Pancreas (tissue), 10 donors: ENCODE data around the gene PCDHGA1. TPM values are rescaled to one million over a fixed set of nuclear protein-coding genes. Genes with fewer than 3 reads are reported as not detected.

Source experiments
- ATAC-seq, 4 donors: fragments of 200-7000 bp; cut with Tn5 transposase; one replicate each; pipeline versions ENCODE4 v1.8.0 to v1.9.1; 2020; ENCODE audit warnings: mild to moderate bottlenecking in 4 of 4, moderate library complexity in 4 of 4
- DNase-seq, 6 donors: peaks; one replicate each; pipeline ENCODE4 v3.0.0-alpha.2; 2020
- FAIRE-seq: peaks from 2 replicates; lab custom pipeline; 2012; peaks lifted over from hg19 to GRCh38; lab: Jason Lieb, UNC
- H3K27ac ChIP-seq, 4 donors: fragments of 200-600 bp; sonication (generic); 1 replicate in 3 of 4; 2 replicates in 1 of 4; pipeline versions ENCODE4 v1.5.0 to v1.8.0; 2020
- H3K27me3 ChIP-seq, 4 donors: fragments of 200-600 bp; one replicate each; pipeline ENCODE4 v1.8.0; 2021
- H3K36me3 ChIP-seq, 3 donors: fragments of 200-600 bp; sonication (generic) in 1 of 3; one replicate each; pipeline versions ENCODE4 v1.5.0 to v1.8.0; 2020 to 2021
- H3K4me1 ChIP-seq, 3 donors: fragments of 200-600 bp; one replicate each; pipeline ENCODE4 v1.8.0; 2021
- H3K4me3 ChIP-seq, 4 donors: fragments of 200-600 bp; sonication (generic) in 2 of 4; one replicate each; pipeline versions ENCODE4 v1.5.0 to v1.8.0; 2020 to 2021
- H3K9me3 ChIP-seq, 4 donors: fragments of 200-600 bp; one replicate each; pipeline ENCODE4 v1.8.0; 2021
- CTCF ChIP-seq, 4 donors: fragments of 200-600 bp; sonication (generic) in 3 of 4; IDR thresholded peaks; one replicate each; pipeline versions ENCODE4 v1.5.0 to v1.8.0; 2021; ENCODE audit warnings: antibody characterized with exemption in 4 of 4
- WGBS, 2 donors: extraction: QIAGEN DNeasy Blood & Tissue Kit; methylation state at CpG; one replicate each; pipeline ENCODE4 v1.1.7; 2013; 5-methylcytosine and 5-hydroxymethylcytosine counted together
- intact Hi-C, 3 donors: fragments of 100-400 bp; cut with DNase I; formaldehyde crosslinking; loops; one replicate each; pipeline versions ENCODE4 v1.11.1 to v1.14.2; 2022
- polyA plus RNA-seq, 2 donors: library from polyadenylated mRNA; stranded (reverse); fragments of 200-250 nt; gene quantifications; one replicate each; pipeline ENCODE4 v1.2.3, GENCODE V29; 2013
- total RNA-seq, 6 donors: library from RNA; stranded (reverse); fragmentation: NEBNext Ultra II Directional in 4 of 6; extraction: Animal tissue kit (Norgen Biotek cat#: 25700) in 4 of 6; gene quantifications; one replicate each; pipeline versions ENCODE4 v1.2.1 to v1.2.4, GENCODE V29; 2021 to 2023
- donor health status: healthy with polysubstance abuse.
- donor health status: DM: no; HTN: no; CAD: no; lungs with moderate emphysema.
- donor health status: DM: no; HTN: no; CAD: no.
- donor health status: control.
- donor health status: control.
- donor health status: Bipolar disorder and iron deficiency.
- donor health status: DM: yes; HTN: yes; CAD: no.
- donor health status: DM: no; HTN: no; CAD: no.
- donor health status: DM: no; HTN: no; CAD: no.
- donor health status: DM: yes; HTN: yes; CAD: no.

Gene PCDHGA1
- total and polyA plus RNA-seq, 8 donors: 0.19 to 0.67 (median 0.32) TPM

- no peaks in the 10 kb centered on the region for H3K27me3 ChIP-seq
- H3K9me3 ChIP-seq: no peaks in the 10 kb centered on the region
- peaks cover 0 to 5% (median 0%) of the 10 kb centered on the region in 3 donors for H3K36me3 ChIP-seq
- DNase-seq (no peak), ATAC-seq (no peak), FAIRE-seq (no peak)
- H3K4me3 ChIP-seq: no peak overlapping the region
- no peak overlapping the region for H3K27ac ChIP-seq
- peaks cover 15 to 39% (median 25%) of the 10 kb centered on the region in 3 donors for H3K4me1 ChIP-seq
- no peak for TF ChIP-seq CTCF (IDR thresholded peaks at IDR 0.05)
- intact Hi-C loops: loop anchor here in 1 of 3 donors (10.0 kb wide), 1 partner anchor 109 kb away; the partner anchor contains the start of genes PCDHGA10 and PCDHGB7
- 89 to 90% methylated on average over 8 of the region's 8 CpGs for WGBS, 2 donors
Observed at GRCh38 chr5:141523991-141524390, 193.7 kb downstream of the PCDHGA1 start.

GRCh38 chr5:141524604-141525597 lies 194.6 kb downstream of the PCDHGA1 start:
- H3K36me3 ChIP-seq: peaks cover 0 to 5% (median 0%) of the 10 kb centered on the region in 3 donors
- FAIRE-seq (no peak), DNase-seq (peak; percentile 82 to 89 (median 84)), ATAC-seq (peak; percentile 76 to 90 (median 86))
- peaks cover 23 to 43% (median 31%) of the 10 kb centered on the region in 3 donors for H3K4me1 ChIP-seq
- whole genome bisulfite sequencing, 2 donors: 42 to 45% methylated on average over 12 of the region's 12 CpGs
- intact Hi-C loops: loop anchor here in 1 of 3 donors (10.0 kb wide), 1 partner anchor 110 kb away; the partner anchor contains the start of genes PCDHGA10 and PCDHGB7
- peak overlapping the region in 2 of 4 donors; percentile 48 to 65 for H3K27ac ChIP-seq
- TF ChIP-seq CTCF (IDR thresholded peaks at IDR 0.05): peak; percentile 96 to 98 (median 98)
- no peaks in the 10 kb centered on the region for H3K27me3 ChIP-seq
- H3K4me3 ChIP-seq: no peak overlapping the region
- no peaks in the 10 kb centered on the region for H3K9me3 ChIP-seq

- 55 to 59% methylated on average over 7 of the region's 7 CpGs for WGBS, 2 donors
- peaks cover 0 to 5% (median 0%) of the 10 kb centered on the region in 3 donors for H3K36me3 ChIP-seq
- FAIRE-seq: no peak
Observed at GRCh38 chr5:141525653-141526052, 195.3 kb downstream of the PCDHGA1 start.

GRCh38 chr5:141527426-141527825 lies 197.1 kb downstream of the PCDHGA1 start:
- H3K27me3 ChIP-seq: no peaks in the 10 kb centered on the region
- 77 to 79% methylated on average over 1 of the region's 1 CpG for WGBS, 2 donors
- no peaks in the 10 kb centered on the region for H3K9me3 ChIP-seq
- ATAC-seq: no peak
- TF ChIP-seq CTCF (IDR thresholded peaks at IDR 0.05): no peak
- H3K4me3 ChIP-seq: no peak overlapping the region
- H3K4me1 ChIP-seq: peaks cover 23 to 31% (median 27%) of the 10 kb centered on the region in 3 donors
- FAIRE-seq: no peak
- H3K27ac ChIP-seq: peak overlapping the region in 3 of 4 donors; percentile 38 to 90 (median 64)
- intact Hi-C loops: loop anchor here in 1 of 3 donors (10.0 kb wide), 1 partner anchor 113 kb away; the partner anchor contains the start of genes PCDHGA10 and PCDHGB7
- no peaks in the 10 kb centered on the region for H3K36me3 ChIP-seq
- DNase-seq: no peak

More at GRCh38 chr5:141525653-141526052, 195.3 kb downstream of the PCDHGA1 start:
- H3K9me3 ChIP-seq: no peaks in the 10 kb centered on the region
- peak overlapping the region in 1 of 4 donors; percentile 65 for H3K27ac ChIP-seq
- H3K4me1 ChIP-seq: peaks cover 23 to 43% (median 31%) of the 10 kb centered on the region in 3 donors
- intact Hi-C loops: loop anchor here in 1 of 3 donors (10.0 kb wide), 1 partner anchor 111 kb away; the partner anchor contains the start of genes PCDHGA10 and PCDHGB7
- no peaks in the 10 kb centered on the region for H3K27me3 ChIP-seq
- no peak overlapping the region for H3K4me3 ChIP-seq
- peak in 1 of 6 donors; percentile 53 for DNase-seq
- no peak for TF ChIP-seq CTCF (IDR thresholded peaks at IDR 0.05)
- peak in 3 of 4 donors; percentile 20 to 38 (median 37) for ATAC-seq
